Neural progenitor cell (in vitro differentiated cells): ENCODE measurements around the gene MSANTD2. TPM values are rescaled to one million over a fixed set of nuclear protein-coding genes. Genes with fewer than 3 reads are reported as not detected.

ENCODE experiments used
- DNase-seq: peaks from one replicate; pipeline ENCODE4 v3.0.0-alpha.2; 2016; ENCODE audit warnings: low spot score
- H2AFZ ChIP-seq: fragments of 200-600 bp; sonication (generic); replicated peaks from 2 replicates; pipeline ENCODE4 v1.6.1; 2016; ENCODE audit warnings: antibody characterized with exemption
- H3F3A ChIP-seq: fragments of 200-600 bp; sonication (generic); 2 replicates; pipeline ENCODE4 v1.6.1; 2016; ENCODE audit warnings: antibody characterized with exemption, low read depth
- H3K27ac ChIP-seq: fragments of 200-600 bp; sonication (generic); 2 replicates; pipeline ENCODE4 v1.5.1; 2016; ENCODE audit warnings: mild to moderate bottlenecking
- H3K27me3 ChIP-seq: fragments of 200-600 bp; sonication (generic); 2 replicates; pipeline ENCODE4 v1.6.1; 2016; ENCODE audit warnings: mild to moderate bottlenecking, moderate library complexity
- H3K36me3 ChIP-seq: fragments of 200-600 bp; sonication (generic); 2 replicates; pipeline ENCODE4 v1.5.1; 2016
- H3K4me1 ChIP-seq: fragments of 200-600 bp; sonication (generic); 2 replicates; pipeline ENCODE4 v1.6.1; 2016; ENCODE audit warnings: mixed run types
- H3K4me2 ChIP-seq: fragments of 200-600 bp; sonication (generic); 2 replicates; pipeline ENCODE4 v1.6.1; 2016
- H3K4me3 ChIP-seq: fragments of 200-600 bp; sonication (generic); 2 replicates; pipeline ENCODE4 v1.5.1; 2016
- H3K79me2 ChIP-seq: fragments of 200-600 bp; sonication (generic); 2 replicates; pipeline ENCODE4 v1.6.1; 2016; ENCODE audit warnings: low read depth
- H3K9ac ChIP-seq: fragments of 200-600 bp; sonication (generic); 2 replicates; pipeline ENCODE4 v1.6.1; 2016
- H3K9me3 ChIP-seq: fragments of 200-600 bp; sonication (generic); 2 replicates; pipeline ENCODE4 v1.5.1; 2016; ENCODE audit warnings: low read depth
- H4K20me1 ChIP-seq: fragments of 200-600 bp; sonication (generic); 2 replicates; pipeline ENCODE4 v1.6.1; 2016; ENCODE audit warnings: low read depth
- H3K27ac Mint-ChIP-seq: 3 replicates; pipeline ENCODE4 v1.8.0; 2021; ENCODE audit warnings: mixed read lengths
- H3K27me3 Mint-ChIP-seq: 2 replicates; pipeline ENCODE4 v1.8.0; 2022; ENCODE audit warnings: low read depth, mild to moderate bottlenecking, inconsistent platforms, moderate library complexity, mixed read lengths; ENCODE audit not compliant: insufficient read depth
- H3K36me3 Mint-ChIP-seq: 3 replicates; pipeline ENCODE4 v1.8.0; 2021; ENCODE audit warnings: mixed read lengths
- H3K4me1 Mint-ChIP-seq: 3 replicates; pipeline ENCODE4 v1.8.0; 2021; ENCODE audit warnings: mixed read lengths
- H3K4me3 Mint-ChIP-seq: 3 replicates; pipeline ENCODE4 v1.8.0; 2021; ENCODE audit warnings: mild to moderate bottlenecking, moderate library complexity, mixed read lengths
- H3K9me3 Mint-ChIP-seq: 3 replicates; pipeline ENCODE4 v1.8.0; 2020; ENCODE audit warnings: mixed read lengths
- CTCF ChIP-seq: fragments of 200-600 bp; sonication (generic); IDR thresholded peaks from 2 replicates; pipeline ENCODE4 v1.5.1; 2017; ENCODE audit warnings: antibody characterized with exemption, mild to moderate bottlenecking
- EZH2 ChIP-seq: fragments of 200-600 bp; sonication (generic); IDR thresholded peaks from 2 replicates; pipeline ENCODE4 v1.6.1; 2017; ENCODE audit warnings: antibody characterized with exemption, mild to moderate bottlenecking, moderate library complexity
- EZH2phosphoT487 ChIP-seq: fragments of 200-600 bp; sonication (generic); IDR thresholded peaks from 2 replicates; pipeline ENCODE4 v1.6.1; 2017; ENCODE audit warnings: antibody characterized with exemption
- total RNA-seq: library from RNA; depleted of rRNA; stranded (reverse); fragments of >200 nt; gene quantifications from 2 replicates; pipeline ENCODE4 v1.2.3, GENCODE V29; 2015; ENCODE audit warnings: low replicate concordance

The MSANTD2 gene
- total RNA-seq, 1 donor from 2014 or later: 41.9 TPM

GRCh38 chr11:124835918-124836317 lies 35.7 kb upstream of the MSANTD2 start:
- no peaks in the 10 kb centered on the region for H3K36me3 Mint-ChIP-seq
- peaks cover 33% of the 10 kb centered on the region for H3K4me1 Mint-ChIP-seq
- H3K9ac ChIP-seq: no peak overlapping the region
- no peaks in the 10 kb centered on the region for H3K36me3 ChIP-seq
- H3K4me3 Mint-ChIP-seq: no peak overlapping the region
- peaks cover 44% of the 10 kb centered on the region for H3K27me3 ChIP-seq
- H3K27ac ChIP-seq: no peak overlapping the region
- no peak overlapping the region for H3K4me2 ChIP-seq
- no peaks in the 10 kb centered on the region for H3K9me3 ChIP-seq
- no peak overlapping the region for H3K27ac Mint-ChIP-seq
- H4K20me1 ChIP-seq: no peaks in the 10 kb centered on the region
- peaks cover 30% of the 10 kb centered on the region for H3K27me3 Mint-ChIP-seq
- no peak overlapping the region for H3K4me3 ChIP-seq
- H3F3A ChIP-seq: peaks cover 27% of the 10 kb centered on the region
- H3K79me2 ChIP-seq: no peaks in the 10 kb centered on the region
- no peak for DNase-seq
- no peak overlapping the region for H2AFZ ChIP-seq
- no peaks in the 10 kb centered on the region for H3K9me3 Mint-ChIP-seq
- TF ChIP-seq EZH2 (no peak), CTCF (no peak), EZH2phosphoT487 (no peak)
- peaks cover 25% of the 10 kb centered on the region for H3K4me1 ChIP-seq

- H3K9me3 ChIP-seq: no peaks in the 10 kb centered on the region
- Mint-ChIP-seq H3K4me1 (peaks cover 23% of the 10 kb centered on the region), H3K9me3 (no peaks in the 10 kb centered on the region), H3K27me3 (peaks cover 19% of the 10 kb centered on the region), H3K36me3 (no peaks in the 10 kb centered on the region), H3K27ac (no peak overlapping the region), H3K4me3 (no peak overlapping the region)
- no peak overlapping the region for H3K4me3 ChIP-seq
- peaks cover 18% of the 10 kb centered on the region for H3F3A ChIP-seq
- H3K36me3 ChIP-seq: no peaks in the 10 kb centered on the region
- H3K4me2 ChIP-seq: no peak overlapping the region
- H3K79me2 ChIP-seq: no peaks in the 10 kb centered on the region
- DNase-seq: no peak
- peaks cover 32% of the 10 kb centered on the region for H3K27me3 ChIP-seq
- no peaks in the 10 kb centered on the region for H4K20me1 ChIP-seq
- no peak overlapping the region for H3K9ac ChIP-seq
- TF ChIP-seq EZH2phosphoT487 (no peak), CTCF (no peak), EZH2 (no peak)
- H3K4me1 ChIP-seq: peaks cover 16% of the 10 kb centered on the region
- no peak overlapping the region for H2AFZ ChIP-seq
- H3K27ac ChIP-seq: no peak overlapping the region
Observed at GRCh38 chr11:124834526-124835180, 34.4 kb upstream of the MSANTD2 start.

GRCh38 chr11:124832571-124832970 lies 32.4 kb upstream of the MSANTD2 start:
- H3K4me3 Mint-ChIP-seq: no peak overlapping the region
- TF ChIP-seq CTCF (no peak), EZH2phosphoT487 (no peak), EZH2 (no peak)
- H3K4me1 Mint-ChIP-seq: peaks cover 12% of the 10 kb centered on the region
- H3K27ac Mint-ChIP-seq: no peak overlapping the region
- H3K9me3 Mint-ChIP-seq: no peaks in the 10 kb centered on the region
- H3K9me3 ChIP-seq: no peaks in the 10 kb centered on the region
- H4K20me1 ChIP-seq: no peaks in the 10 kb centered on the region
- no peaks in the 10 kb centered on the region for H3F3A ChIP-seq
- no peaks in the 10 kb centered on the region for H3K79me2 ChIP-seq
- H3K36me3 Mint-ChIP-seq: no peaks in the 10 kb centered on the region
- DNase-seq: no peak
- no peak overlapping the region for H3K4me2 ChIP-seq
- H3K4me3 ChIP-seq: no peak overlapping the region
- no peak overlapping the region for H3K27ac ChIP-seq
- peaks cover 6% of the 10 kb centered on the region for H3K27me3 Mint-ChIP-seq
- no peaks in the 10 kb centered on the region for H3K36me3 ChIP-seq
- no peak overlapping the region for H2AFZ ChIP-seq
- H3K9ac ChIP-seq: no peak overlapping the region
- H3K4me1 ChIP-seq: peaks cover 3% of the 10 kb centered on the region
- peaks cover 11% of the 10 kb centered on the region for H3K27me3 ChIP-seq
